BJ (cell line): Measurements from ENCODE around the gene B4GALT2. TPM values are rescaled to one million over a fixed set of nuclear protein-coding genes. Genes with fewer than 3 reads are reported as not detected.
A peak's percentile ranks its signal among the peaks of the same experiment; 100 is the strongest.

Experiments
- CTCF ChIA-PET: fragments of 350-600 bp; formaldehyde crosslinking; extraction: SDS; loops from one replicate; lab custom pipeline; 2021; ENCODE audit warnings: antibody characterized with exemption, inconsistent platforms; lab: Yijun Ruan, JAX
- POLR2A ChIA-PET: fragments of 300-600 bp; sonication (Branson Sonifier 250); formaldehyde crosslinking; extraction: SDS; loops from one replicate; lab custom pipeline; 2021; ENCODE audit warnings: antibody characterized with exemption; lab: Charles Lee
- DNase-seq: peaks from one replicate; pipeline ENCODE4 v3.0.0-alpha.2; 2011; ENCODE audit warnings: low read depth
- H3K27me3 ChIP-seq: 2 replicates; pipeline ENCODE4 v1.6.0; 2011; ENCODE audit warnings: low read length; ENCODE audit not compliant: control insufficient read depth, insufficient read depth
- H3K36me3 ChIP-seq: 2 replicates; pipeline ENCODE4 v1.5.1; 2011; ENCODE audit warnings: low read length; ENCODE audit not compliant: control insufficient read depth, insufficient read depth
- H3K4me3 ChIP-seq: 2 replicates; pipeline ENCODE4 v1.5.1; 2011; ENCODE audit warnings: low read depth, mild to moderate bottlenecking, control low read depth, low read length
- CTCF ChIP-seq: IDR thresholded peaks from 2 replicates; pipeline ENCODE4 v1.5.1; 2011; ENCODE audit warnings: low read depth, mild to moderate bottlenecking, control low read depth, inconsistent platforms, low read length, moderate library complexity; ENCODE audit not compliant: insufficient read depth
- polyA plus RNA-seq: library from polyadenylated mRNA; depleted of rRNA; stranded (reverse); fragments of >200 nt; gene quantifications from 2 replicates; pipeline ENCODE4 v1.2.3, GENCODE V29; 2011

Gene B4GALT2
- polyA plus RNA-seq, 1 experiment: 82.2 TPM

- TF ChIP-seq CTCF: no peak
- H3K36me3 ChIP-seq: no peaks in the 10 kb centered on the region
- ChIA-PET POLR2A (no interaction called here), CTCF (interaction anchor here (0.6 to 8.7 kb wide), 5 partner anchors 27 to 172 kb away, joined by 3 to 365 read pairs (median 4); partner anchors contain the start of gene DPH2)
- H3K4me3 ChIP-seq: no peak overlapping the region
- DNase-seq: no peak
- H3K27me3 ChIP-seq: no peaks in the 10 kb centered on the region
These were observed 40.0 kb upstream of the B4GALT2 start for GRCh38 chr1:43938892-43939587.

- ChIA-PET CTCF (interaction anchor here (1.7 to 5.8 kb wide), 2 partner anchors 8 to 178 kb away, joined by 22 to 42 read pairs; partner anchors contain the start of gene ARTN), POLR2A (no interaction called here)
- H3K4me3 ChIP-seq: no peak overlapping the region
- no peaks in the 10 kb centered on the region for H3K27me3 ChIP-seq
- no peak for TF ChIP-seq CTCF
- no peaks in the 10 kb centered on the region for H3K36me3 ChIP-seq
- DNase-seq: no peak
These were observed 36.6 kb upstream of the B4GALT2 start for GRCh38 chr1:43942411-43942810.

GRCh38 chr1:43944860-43945259 is 34.1 kb upstream of the B4GALT2 start:
- ChIA-PET CTCF (interaction anchor here (3.9 to 5.8 kb wide), 2 partner anchors 9 to 180 kb away, joined by 42 to 54 read pairs; partner anchors contain the start of gene ARTN), POLR2A (no interaction called here)
- no peak for DNase-seq
- TF ChIP-seq CTCF: no peak
- Histone ChIP-seq H3K36me3 (peaks cover 2% of the 10 kb centered on the region), H3K27me3 (no peaks in the 10 kb centered on the region), H3K4me3 (no peak overlapping the region)

GRCh38 chr1:43945674-43946235 is 33.3 kb upstream of the B4GALT2 start:
- no peak for TF ChIP-seq CTCF
- H3K27me3 ChIP-seq: no peaks in the 10 kb centered on the region
- peak overlapping the region; percentile 90 for H3K4me3 ChIP-seq
- POLR2A ChIA-PET: no interaction called here
- DNase-seq: no peak
- CTCF ChIA-PET: interaction anchor here (0.7 to 5.8 kb wide), 9 partner anchors 10 to 470 kb away, joined by 3 to 54 read pairs (median 4); partner anchors contain the start of gene ARTN
- peaks cover 5% of the 10 kb centered on the region for H3K36me3 ChIP-seq
